Neutrophil (primary cell): Measurements from ENCODE around the gene GSPT1.
A peak's percentile ranks its signal among the peaks of the same experiment; 100 is the strongest.

Source experiments
- H3K27ac ChIP-seq: fragments of 200-600 bp; sonication (generic); 2 replicates; pipeline ENCODE4 v1.5.1; 2016; ENCODE audit warnings: mild to moderate bottlenecking, moderate library complexity
- H3K27me3 ChIP-seq: fragments of 200-600 bp; sonication (generic); 2 replicates; pipeline ENCODE4 v1.6.0; 2016; ENCODE audit warnings: mild to moderate bottlenecking
- H3K36me3 ChIP-seq: fragments of 200-600 bp; sonication (generic); 2 replicates; pipeline ENCODE4 v1.5.1; 2017
- H3K4me1 ChIP-seq, 2 experiments: fragments of 200-600 bp in 1 of 2; sonication (generic) in 1 of 2; 1 replicate in 1 of 2; 2 replicates in 1 of 2; pipeline versions ENCODE4 v1.5.1 to v1.6.1; 2013 to 2016; ENCODE audit warnings: low read depth in 1 of 2, low read length in 1 of 2, mild to moderate bottlenecking in 1 of 2, moderate library complexity in 1 of 2; ENCODE audit not compliant: control insufficient read depth in 1 of 2, insufficient read depth in 1 of 2
- H3K4me3 ChIP-seq, 2 experiments: fragments of 200-600 bp in 1 of 2; sonication (generic) in 1 of 2; 1 replicate in 1 of 2; 2 replicates in 1 of 2; pipeline ENCODE4 v1.5.1; 2013 to 2016; ENCODE audit warnings: low read depth in 1 of 2, low read length in 1 of 2, mild to moderate bottlenecking in 1 of 2, moderate library complexity in 1 of 2
- H3K9me3 ChIP-seq: fragments of 200-600 bp; sonication (generic); 2 replicates; pipeline ENCODE4 v1.5.1; 2016
- TF ChIP-seq, protein P1 (sequence below): fragments of 200-600 bp; sonication (generic); IDR thresholded peaks from 2 replicates; pipeline ENCODE4 v1.5.1; 2016; ENCODE audit warnings: antibody characterized with exemption

The GSPT1 gene

DNA sequence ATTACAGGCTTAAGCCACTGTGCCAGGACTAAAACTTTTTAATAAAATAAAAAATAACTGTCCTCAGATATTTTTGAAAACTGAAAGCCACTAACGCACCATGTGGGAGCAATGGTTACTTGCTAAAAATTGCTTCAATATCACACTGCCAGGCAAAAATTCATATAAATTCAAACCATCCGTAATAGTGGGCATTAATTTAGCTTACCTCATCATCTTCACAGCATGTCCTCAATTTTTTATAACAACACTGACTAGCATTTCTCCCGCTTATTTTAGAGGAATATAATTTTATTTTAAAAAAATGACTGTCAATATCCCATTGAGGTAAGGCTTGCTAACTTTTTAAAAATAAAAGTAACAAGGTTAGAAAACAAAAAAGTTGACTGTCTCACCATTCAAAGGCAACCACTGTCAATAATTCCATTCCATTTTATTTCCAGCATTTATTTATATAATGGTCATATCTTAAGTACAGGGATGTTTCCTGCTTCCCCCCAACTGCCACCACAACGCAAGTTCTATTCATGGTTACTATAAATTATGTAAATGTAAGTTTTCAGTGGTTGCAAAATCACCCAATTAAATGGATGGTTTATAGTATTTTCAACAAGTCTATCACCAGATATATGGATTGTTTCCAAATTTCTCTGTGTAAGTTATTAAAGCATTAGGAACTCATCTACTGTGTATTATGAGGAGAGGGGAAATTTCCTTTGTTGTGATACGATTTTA, 25.4 kb downstream of the GSPT1 start:
- TF ChIP-seq, protein P1, sequence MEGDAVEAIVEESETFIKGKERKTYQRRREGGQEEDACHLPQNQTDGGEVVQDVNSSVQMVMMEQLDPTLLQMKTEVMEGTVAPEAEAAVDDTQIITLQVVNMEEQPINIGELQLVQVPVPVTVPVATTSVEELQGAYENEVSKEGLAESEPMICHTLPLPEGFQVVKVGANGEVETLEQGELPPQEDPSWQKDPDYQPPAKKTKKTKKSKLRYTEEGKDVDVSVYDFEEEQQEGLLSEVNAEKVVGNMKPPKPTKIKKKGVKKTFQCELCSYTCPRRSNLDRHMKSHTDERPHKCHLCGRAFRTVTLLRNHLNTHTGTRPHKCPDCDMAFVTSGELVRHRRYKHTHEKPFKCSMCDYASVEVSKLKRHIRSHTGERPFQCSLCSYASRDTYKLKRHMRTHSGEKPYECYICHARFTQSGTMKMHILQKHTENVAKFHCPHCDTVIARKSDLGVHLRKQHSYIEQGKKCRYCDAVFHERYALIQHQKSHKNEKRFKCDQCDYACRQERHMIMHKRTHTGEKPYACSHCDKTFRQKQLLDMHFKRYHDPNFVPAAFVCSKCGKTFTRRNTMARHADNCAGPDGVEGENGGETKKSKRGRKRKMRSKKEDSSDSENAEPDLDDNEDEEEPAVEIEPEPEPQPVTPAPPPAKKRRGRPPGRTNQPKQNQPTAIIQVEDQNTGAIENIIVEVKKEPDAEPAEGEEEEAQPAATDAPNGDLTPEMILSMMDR, result no peak
- Histone ChIP-seq H3K4me1 (peaks cover 4 to 5% of the 10 kb centered on the region in 2 experiments), H3K27me3 (no peaks in the 10 kb centered on the region), H3K9me3 (no peaks in the 10 kb centered on the region), H3K4me3 (no peak overlapping the region), H3K27ac (no peak overlapping the region), H3K36me3 (peaks cover 40% of the 10 kb centered on the region)

DNA sequence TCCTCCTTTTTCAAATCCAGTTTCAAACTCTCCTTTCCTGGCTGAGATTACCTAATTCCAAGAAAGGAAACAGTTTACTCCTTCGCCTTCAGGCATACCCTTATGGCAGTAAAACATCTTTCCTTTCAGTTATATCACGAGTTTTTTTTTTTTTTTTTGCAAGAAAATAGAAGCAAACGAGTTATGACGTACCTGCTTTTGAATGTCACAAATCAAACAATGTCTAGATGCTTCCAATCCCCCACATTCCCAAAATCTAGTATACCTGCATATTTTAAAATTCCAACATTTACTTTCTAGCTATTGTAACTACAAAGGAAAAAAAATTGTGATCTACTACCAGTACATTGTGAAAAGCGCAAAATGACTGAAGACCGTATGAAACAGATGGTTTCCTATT, 28.9 kb downstream of the GSPT1 start:
- no peak overlapping the region for H3K4me3 ChIP-seq
- H3K36me3 ChIP-seq, result peaks cover 52% of the 10 kb centered on the region
- TF ChIP-seq, protein P1, result no peak

DNA sequence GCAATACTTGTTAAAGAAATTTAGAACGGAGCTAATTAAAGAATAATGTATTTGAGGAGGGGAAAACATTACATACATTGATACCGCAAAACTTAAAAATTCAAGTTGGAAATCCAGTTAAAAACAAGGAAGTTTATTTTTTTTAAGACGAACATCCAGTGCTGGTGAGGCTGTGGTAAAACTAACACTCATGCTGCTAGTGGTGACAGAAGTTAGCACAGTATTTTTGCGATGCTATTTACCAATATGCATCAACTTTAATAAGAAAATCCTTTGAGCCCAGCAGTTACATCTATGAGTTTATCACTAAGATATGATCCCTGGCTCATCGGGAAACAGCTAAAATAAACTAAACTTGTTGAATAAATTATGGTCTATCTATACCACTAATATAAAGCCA, 31.7 kb downstream of the GSPT1 start:
- Histone ChIP-seq H3K36me3 (peaks cover 55% of the 10 kb centered on the region), H3K9me3 (no peaks in the 10 kb centered on the region), H3K4me3 (no peak overlapping the region), H3K27me3 (no peaks in the 10 kb centered on the region), H3K4me1 (no peaks in the 10 kb centered on the region), H3K27ac (no peak overlapping the region)
- TF ChIP-seq, protein P1, result no peak

More for the DNA sequence above, 28.9 kb downstream of the GSPT1 start:
- Histone ChIP-seq H3K9me3 (no peaks in the 10 kb centered on the region), H3K27ac (no peak overlapping the region), H3K4me1 (no peaks in the 10 kb centered on the region), H3K27me3 (no peaks in the 10 kb centered on the region)

DNA sequence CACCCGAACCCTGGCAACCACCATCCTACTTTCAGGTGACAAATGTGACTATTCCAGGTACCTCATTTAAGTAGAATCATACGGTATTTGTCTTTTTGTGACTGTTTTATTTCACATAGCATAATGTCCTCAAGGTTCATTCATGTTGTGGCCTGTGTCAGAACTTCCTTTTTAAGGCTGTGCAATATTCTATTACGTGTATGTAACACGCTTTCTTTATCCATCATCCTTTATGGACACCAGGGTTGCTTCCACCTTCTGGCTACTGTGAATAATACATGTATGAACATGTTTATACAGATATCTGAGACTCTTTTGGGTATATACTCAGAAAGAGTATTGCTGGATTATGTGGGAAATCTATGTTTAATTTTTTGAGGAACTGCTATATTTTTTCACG, 35.7 kb downstream of the GSPT1 start:
- H3K36me3 ChIP-seq, result peaks cover 49% of the 10 kb centered on the region
- no peaks in the 10 kb centered on the region for H3K9me3 ChIP-seq
- TF ChIP-seq, protein P1, result no peak
- H3K4me1 ChIP-seq, result no peaks in the 10 kb centered on the region
- H3K4me3 ChIP-seq, result no peak overlapping the region
- H3K27ac ChIP-seq, result peak overlapping the region; percentile 15
- no peaks in the 10 kb centered on the region for H3K27me3 ChIP-seq

DNA sequence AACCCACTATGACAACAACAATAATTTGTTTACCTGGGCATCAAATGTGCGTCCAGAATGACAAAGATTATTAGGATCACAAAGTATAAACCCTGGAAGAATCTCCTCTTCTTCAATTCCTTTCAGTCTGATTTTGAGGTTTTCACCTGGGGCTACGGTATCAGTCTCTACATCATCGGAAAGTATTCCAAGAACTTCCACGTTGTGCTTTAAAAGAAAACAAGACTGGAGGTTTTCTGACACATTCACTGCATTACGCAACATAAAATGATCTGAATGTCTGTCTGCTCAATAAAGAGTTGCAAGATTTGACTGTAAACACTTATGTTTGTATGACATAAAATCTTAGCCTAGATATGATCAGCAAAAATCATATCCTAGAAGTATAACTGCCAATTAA, 38.4 kb downstream of the GSPT1 start:
- H3K4me3 ChIP-seq, result no peak overlapping the region
- no peaks in the 10 kb centered on the region for H3K9me3 ChIP-seq
- no peaks in the 10 kb centered on the region for H3K4me1 ChIP-seq
- H3K27ac ChIP-seq, result no peak overlapping the region
- TF ChIP-seq, protein P1, result no peak
- H3K36me3 ChIP-seq, result peaks cover 59% of the 10 kb centered on the region
- no peaks in the 10 kb centered on the region for H3K27me3 ChIP-seq
